ENCODE results near the gene MYH9.

The MYH9 gene

GRCh38 chr22:36369004-36369921 is 18.5 kb downstream of the MYH9 start:
- in situ Hi-C loops (cut with MboI; ENCODE audit: low sequenced_read_pairs): no loop called here

- in situ Hi-C loops (cut with MboI; ENCODE audit: low sequenced_read_pairs): no loop called here
Measured at GRCh38 chr22:36368359-36368983, 19.3 kb downstream of the MYH9 start.

DNA sequence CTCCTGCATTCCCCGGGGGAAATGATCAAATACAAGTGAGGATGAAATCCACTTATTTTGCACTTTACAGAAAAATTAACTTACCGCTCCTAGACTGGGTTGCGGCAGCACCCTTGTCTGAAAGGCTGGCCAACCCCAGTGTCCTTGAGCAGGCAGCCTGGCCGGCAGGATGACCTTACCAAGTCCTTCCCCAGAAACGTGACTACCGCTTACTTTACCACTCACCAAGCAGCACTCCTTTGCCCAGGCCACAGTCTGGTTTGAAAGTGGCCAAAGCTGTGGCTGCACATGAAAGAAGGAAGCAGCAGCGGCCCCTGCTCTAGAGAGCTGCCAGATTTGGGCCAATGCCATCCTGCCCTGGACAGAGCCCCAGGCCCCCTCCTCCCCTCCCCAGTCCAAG is 20.3 kb downstream of the MYH9 start:
- in situ Hi-C loops (cut with MboI; ENCODE audit: low sequenced_read_pairs): no loop called here

DNA sequence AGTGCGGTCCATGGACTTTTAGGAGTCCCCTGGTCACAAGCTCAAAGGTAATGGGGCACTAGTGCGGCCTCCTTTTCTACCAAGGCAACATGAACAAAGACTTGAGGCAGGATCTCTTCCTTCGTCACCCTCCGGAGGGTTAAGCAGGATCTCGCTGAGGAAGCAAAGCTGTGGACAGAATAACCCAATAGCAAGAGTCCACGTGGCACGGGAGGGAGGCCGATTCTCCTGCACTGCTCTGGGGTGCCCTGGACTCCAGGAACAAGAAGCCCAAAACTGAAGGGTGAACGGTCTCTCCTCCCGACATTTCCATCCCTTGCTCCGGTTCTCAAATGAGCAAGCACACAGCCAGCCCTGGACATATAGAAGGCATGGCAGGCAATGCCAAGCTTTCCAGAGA is 20.7 kb downstream of the MYH9 start:
- in situ Hi-C loops (cut with MboI; ENCODE audit: low sequenced_read_pairs): no loop called here

- in situ Hi-C loops (cut with MboI; ENCODE audit: low sequenced_read_pairs): no loop called here
Measured at GRCh38 chr22:36366291-36366708, 21.5 kb downstream of the MYH9 start.

DNA sequence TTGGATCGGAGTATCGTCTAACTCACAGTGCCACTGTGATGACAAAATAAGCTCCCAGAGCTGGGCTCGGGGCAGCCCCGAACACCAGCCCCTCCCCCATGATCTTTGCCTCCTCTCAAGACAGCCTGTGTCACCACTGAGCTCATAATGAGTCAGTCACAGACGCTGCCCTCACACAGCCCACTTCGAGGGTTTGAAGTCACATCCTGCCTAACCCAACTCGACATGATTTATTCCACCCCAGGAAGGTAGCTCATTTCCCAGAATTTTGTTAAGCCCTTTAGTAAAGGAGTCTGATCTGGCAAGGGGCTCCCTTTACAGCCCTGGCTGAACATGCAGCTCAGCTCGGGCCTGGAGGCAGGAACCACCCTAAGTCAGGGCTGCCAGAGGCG is 22.8 kb downstream of the MYH9 start:
- in situ Hi-C loops (cut with MboI; ENCODE audit: low sequenced_read_pairs): no loop called here

DNA sequence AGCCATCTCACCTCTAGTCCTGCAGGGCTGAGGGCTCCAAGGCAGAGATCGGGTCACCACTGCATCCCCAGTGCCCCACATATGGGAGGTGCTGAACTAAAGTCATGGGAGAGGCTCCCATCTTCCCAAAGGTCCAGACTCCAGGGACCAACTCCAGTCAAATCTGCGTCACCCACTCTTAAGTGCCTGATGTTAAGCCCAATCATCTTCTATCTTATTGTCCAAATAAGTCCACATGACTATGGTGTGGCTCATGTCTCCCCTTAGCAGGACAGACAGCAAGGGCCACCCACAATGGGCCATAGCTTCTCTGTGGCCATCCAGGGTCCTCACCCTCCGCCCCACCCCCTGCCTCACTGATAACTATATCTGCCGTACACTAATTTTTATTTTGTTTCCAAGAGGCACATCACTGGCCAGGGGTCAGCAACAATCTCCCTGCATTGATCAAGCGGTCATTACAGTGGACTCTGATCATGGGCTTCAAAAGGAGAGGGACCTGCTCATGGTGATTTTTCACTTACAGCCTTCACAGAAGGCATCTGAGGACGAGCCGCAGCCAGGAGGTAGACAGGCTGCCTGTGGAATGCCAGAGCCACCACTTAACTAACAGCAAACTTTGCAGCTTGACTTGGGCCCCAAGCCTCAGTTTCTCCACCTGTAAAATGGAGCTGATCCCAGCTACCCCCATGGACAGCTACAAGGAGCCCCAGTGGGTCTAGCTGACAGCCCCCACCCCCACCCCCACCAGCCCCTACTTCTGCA is 23.3 kb downstream of the MYH9 start:
- in situ Hi-C loops (cut with MboI; ENCODE audit: low sequenced_read_pairs): no loop called here

- in situ Hi-C loops (cut with MboI; ENCODE audit: low sequenced_read_pairs): no loop called here
Measured at GRCh38 chr22:36363349-36363981, 24.3 kb downstream of the MYH9 start.

GRCh38 chr22:36362932-36363331 is 24.8 kb downstream of the MYH9 start:
- in situ Hi-C loops (cut with MboI; ENCODE audit: low sequenced_read_pairs): no loop called here

DNA sequence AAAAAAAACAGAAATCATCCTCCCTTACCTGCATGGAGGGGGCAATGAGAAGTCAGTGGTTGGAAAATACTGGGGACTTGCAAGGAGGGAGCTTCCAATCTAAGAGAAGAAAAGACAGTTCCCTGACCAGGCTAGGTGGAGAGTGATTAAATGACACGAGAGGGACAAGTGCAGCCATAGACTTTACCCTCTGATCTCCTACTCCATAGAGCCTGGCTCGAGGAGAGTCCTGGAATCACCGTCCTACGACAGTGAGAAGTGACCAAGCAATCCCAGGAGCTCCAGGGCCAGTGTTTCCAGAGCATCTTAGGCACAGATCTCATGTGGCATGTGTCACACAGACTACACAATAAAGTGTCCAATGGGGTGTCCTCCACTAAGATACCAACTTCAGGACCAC is 25.7 kb downstream of the MYH9 start:
- in situ Hi-C loops (cut with MboI; ENCODE audit: low sequenced_read_pairs): no loop called here

- in situ Hi-C loops (cut with MboI; ENCODE audit: low sequenced_read_pairs): no loop called here
Measured at GRCh38 chr22:36360871-36361383, 26.8 kb downstream of the MYH9 start.

GRCh38 chr22:36360011-36360410 is 27.8 kb downstream of the MYH9 start:
- in situ Hi-C loops (cut with MboI; ENCODE audit: low sequenced_read_pairs): no loop called here

GRCh38 chr22:36359470-36359996 is 28.2 kb downstream of the MYH9 start:
- in situ Hi-C loops (cut with MboI; ENCODE audit: low sequenced_read_pairs): no loop called here

DNA sequence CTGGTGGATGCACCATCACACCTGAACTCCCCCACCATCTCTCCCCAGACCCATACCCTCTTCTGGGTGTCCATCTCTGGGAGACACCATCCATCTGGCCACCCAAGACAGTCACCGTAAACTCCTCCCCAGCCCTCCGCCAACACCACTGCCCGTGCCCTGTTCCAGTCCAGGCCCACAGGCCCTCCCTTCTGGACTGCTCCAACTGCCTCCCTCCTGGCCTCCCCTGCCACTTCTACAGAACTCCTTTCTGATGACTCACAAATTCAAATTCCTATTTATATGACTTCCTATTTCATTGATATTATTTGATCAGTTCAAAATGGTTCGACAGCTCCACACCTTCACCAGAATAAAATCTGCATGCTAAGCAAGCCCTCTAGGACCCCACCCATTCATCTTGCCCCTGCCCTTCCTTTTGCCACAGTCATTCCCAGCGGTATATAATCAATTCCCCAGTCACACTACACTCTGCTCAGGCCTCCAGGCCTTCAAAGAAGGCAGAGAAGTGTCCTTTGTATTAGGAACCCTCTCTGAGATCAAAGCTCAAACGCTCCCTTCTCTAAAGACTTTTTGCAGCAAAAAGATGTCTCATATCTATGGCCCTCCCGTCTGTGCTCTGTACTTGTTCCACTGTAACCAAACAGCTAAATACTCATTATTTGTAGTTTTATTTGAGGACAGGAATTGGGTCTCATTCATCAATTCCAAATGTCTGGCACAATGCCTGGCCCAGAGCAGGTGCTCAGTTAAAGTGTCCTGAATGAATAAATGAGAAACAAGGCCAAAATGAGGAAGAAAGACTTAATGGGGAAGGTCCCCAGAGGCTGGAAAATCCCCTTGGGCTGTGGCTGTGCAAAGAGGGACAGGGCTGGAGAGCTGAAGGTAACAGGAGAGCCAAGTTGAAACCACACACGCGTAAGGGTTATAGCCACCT is 29.0 kb downstream of the MYH9 start:
- in situ Hi-C loops (cut with MboI; ENCODE audit: low sequenced_read_pairs): no loop called here

GRCh38 chr22:36356708-36357624 is 30.8 kb downstream of the MYH9 start:
- in situ Hi-C loops (cut with MboI; ENCODE audit: low sequenced_read_pairs): no loop called here

- in situ Hi-C loops (cut with MboI; ENCODE audit: low sequenced_read_pairs): no loop called here
Measured at GRCh38 chr22:36355894-36356293, 31.9 kb downstream of the MYH9 start.

GRCh38 chr22:36355362-36355761 is 32.4 kb downstream of the MYH9 start:
- in situ Hi-C loops (cut with MboI; ENCODE audit: low sequenced_read_pairs): no loop called here

- in situ Hi-C loops (cut with MboI; ENCODE audit: low sequenced_read_pairs): no loop called here
Measured at GRCh38 chr22:36352803-36353507, 34.8 kb downstream of the MYH9 start.

Data from HL-60/S4 (cell line).